ENCODE results near the gene C12orf56.
A peak's percentile ranks its signal among the peaks of the same experiment; 100 is the strongest.

The C12orf56 gene

GRCh38 chr12:64404470-64405256, 14.1 kb upstream of the C12orf56 start:
- peak overlapping the region; percentile 75 for H3K4me3 ChIP-seq (ENCODE audit: control insufficient read depth, low read depth, low read length)
- DNase-seq (ENCODE audit: low read depth) = peak; percentile 67
- TF ChIP-seq, protein P1, sequence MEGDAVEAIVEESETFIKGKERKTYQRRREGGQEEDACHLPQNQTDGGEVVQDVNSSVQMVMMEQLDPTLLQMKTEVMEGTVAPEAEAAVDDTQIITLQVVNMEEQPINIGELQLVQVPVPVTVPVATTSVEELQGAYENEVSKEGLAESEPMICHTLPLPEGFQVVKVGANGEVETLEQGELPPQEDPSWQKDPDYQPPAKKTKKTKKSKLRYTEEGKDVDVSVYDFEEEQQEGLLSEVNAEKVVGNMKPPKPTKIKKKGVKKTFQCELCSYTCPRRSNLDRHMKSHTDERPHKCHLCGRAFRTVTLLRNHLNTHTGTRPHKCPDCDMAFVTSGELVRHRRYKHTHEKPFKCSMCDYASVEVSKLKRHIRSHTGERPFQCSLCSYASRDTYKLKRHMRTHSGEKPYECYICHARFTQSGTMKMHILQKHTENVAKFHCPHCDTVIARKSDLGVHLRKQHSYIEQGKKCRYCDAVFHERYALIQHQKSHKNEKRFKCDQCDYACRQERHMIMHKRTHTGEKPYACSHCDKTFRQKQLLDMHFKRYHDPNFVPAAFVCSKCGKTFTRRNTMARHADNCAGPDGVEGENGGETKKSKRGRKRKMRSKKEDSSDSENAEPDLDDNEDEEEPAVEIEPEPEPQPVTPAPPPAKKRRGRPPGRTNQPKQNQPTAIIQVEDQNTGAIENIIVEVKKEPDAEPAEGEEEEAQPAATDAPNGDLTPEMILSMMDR (conservative IDR thresholded peaks at IDR 0.05; ENCODE audit: control insufficient read depth, insufficient read depth, low read depth, low read length) = no peak

GRCh38 chr12:64403707-64404469, 13.3 kb upstream of the C12orf56 start, which contains the start of gene XPOT:
TSS of gene XPOT (plus strand) at chr12:64404392. CDS start at chr12:64410036, 5,644 bp downstream.
- DNase-seq (ENCODE audit: low read depth) = peak; percentile 97
- TF ChIP-seq, protein P1 (conservative IDR thresholded peaks at IDR 0.05; ENCODE audit: control insufficient read depth, insufficient read depth, low read depth, low read length) = no peak
- peak within 1 kb of the TSS; percentile 75 for H3K4me3 ChIP-seq (ENCODE audit: control insufficient read depth, low read depth, low read length)

GRCh38 chr12:64402181-64402580, 11.6 kb upstream of the C12orf56 start:
- H3K4me3 ChIP-seq (ENCODE audit: control insufficient read depth, low read depth, low read length) = no peak overlapping the region
- DNase-seq (ENCODE audit: low read depth) = no peak
- TF ChIP-seq, protein P1 (conservative IDR thresholded peaks at IDR 0.05; ENCODE audit: control insufficient read depth, insufficient read depth, low read depth, low read length) = no peak

- no peak overlapping the region for H3K4me3 ChIP-seq (ENCODE audit: control insufficient read depth, low read depth, low read length)
- DNase-seq (ENCODE audit: low read depth) = peak; percentile 88
- TF ChIP-seq, protein P1 (conservative IDR thresholded peaks at IDR 0.05; ENCODE audit: control insufficient read depth, insufficient read depth, low read depth, low read length) = no peak
These were observed 9.5 kb upstream of the C12orf56 start for GRCh38 chr12:64400041-64400440.

DNA sequence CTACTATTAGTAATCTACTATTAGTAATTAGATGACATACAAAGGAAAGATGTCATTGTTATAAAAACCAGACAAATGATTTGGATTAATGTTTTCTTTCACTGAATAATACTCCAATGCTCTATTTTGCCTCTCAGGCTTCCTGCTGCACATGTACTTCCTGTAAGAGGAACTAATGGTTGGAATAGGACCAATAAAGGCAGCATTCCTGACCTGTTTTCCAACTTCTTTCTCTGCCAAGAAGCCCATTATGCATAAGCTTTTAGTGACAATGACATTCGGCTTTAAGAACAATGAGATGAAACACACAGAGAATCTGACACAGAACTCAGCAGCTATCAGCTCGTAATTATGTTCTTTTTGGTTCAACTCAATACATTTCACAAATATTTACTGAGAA, 5.2 kb upstream of the C12orf56 start:
- no peak overlapping the region for H3K4me3 ChIP-seq (ENCODE audit: control insufficient read depth, low read depth, low read length)
- no peak for DNase-seq (ENCODE audit: low read depth)
- TF ChIP-seq, protein P1 (conservative IDR thresholded peaks at IDR 0.05; ENCODE audit: control insufficient read depth, insufficient read depth, low read depth, low read length) = no peak

DNA sequence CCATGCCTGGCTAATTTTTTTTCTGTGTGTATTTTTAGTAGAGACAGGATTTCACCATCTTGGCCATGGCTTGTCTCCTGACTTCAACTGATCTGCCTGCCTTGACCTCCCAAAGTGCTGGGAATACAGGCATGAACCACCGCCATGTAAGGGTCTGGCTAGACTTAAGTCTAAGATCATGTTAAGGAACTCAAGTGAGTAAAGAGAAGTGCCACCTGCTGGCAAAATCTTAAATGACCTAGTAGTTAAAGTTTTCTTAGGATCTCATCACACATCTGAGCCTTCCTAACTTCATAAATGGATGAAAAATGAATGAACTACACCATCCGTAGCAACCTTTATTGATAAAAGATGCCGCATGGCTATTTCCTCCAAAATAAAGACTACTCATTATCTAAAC, 1.7 kb upstream of the C12orf56 start:
- H3K4me3 ChIP-seq (ENCODE audit: control insufficient read depth, low read depth, low read length) = no peak overlapping the region
- peak; percentile 71 for DNase-seq (ENCODE audit: low read depth)
- TF ChIP-seq, protein P1 (conservative IDR thresholded peaks at IDR 0.05; ENCODE audit: control insufficient read depth, insufficient read depth, low read depth, low read length) = peak; percentile 42
